ENCODE data around the gene FAM234B.

DNA sequence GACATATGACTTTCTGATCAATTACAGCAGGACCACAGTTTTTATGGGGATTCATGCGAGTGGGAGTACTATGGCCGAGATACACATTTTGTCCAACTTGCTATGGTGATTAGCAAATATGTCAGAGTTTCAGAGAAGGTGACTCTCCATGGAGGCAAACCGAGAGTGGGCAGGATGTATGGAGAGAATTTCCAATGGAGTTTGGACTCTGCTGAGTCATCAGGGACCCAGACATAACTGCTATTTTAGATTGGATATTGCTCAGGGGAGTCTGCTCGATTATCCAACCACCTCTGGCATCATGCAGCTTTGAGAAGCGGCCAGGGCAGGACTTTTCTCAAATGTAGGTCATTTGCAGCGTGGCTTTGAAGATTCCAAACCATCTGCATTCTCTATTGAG lies 68.8 kb downstream of the FAM234B start:
- TF ChIP-seq, protein P1, sequence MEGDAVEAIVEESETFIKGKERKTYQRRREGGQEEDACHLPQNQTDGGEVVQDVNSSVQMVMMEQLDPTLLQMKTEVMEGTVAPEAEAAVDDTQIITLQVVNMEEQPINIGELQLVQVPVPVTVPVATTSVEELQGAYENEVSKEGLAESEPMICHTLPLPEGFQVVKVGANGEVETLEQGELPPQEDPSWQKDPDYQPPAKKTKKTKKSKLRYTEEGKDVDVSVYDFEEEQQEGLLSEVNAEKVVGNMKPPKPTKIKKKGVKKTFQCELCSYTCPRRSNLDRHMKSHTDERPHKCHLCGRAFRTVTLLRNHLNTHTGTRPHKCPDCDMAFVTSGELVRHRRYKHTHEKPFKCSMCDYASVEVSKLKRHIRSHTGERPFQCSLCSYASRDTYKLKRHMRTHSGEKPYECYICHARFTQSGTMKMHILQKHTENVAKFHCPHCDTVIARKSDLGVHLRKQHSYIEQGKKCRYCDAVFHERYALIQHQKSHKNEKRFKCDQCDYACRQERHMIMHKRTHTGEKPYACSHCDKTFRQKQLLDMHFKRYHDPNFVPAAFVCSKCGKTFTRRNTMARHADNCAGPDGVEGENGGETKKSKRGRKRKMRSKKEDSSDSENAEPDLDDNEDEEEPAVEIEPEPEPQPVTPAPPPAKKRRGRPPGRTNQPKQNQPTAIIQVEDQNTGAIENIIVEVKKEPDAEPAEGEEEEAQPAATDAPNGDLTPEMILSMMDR (IDR thresholded peaks at IDR 0.05 in 4 of 5, conservative IDR thresholded peaks at IDR 0.05 in 1 of 5) = no peak
- TF ChIP-seq POLR2A (IDR thresholded peaks at IDR 0.05) = no peak
